Central memory CD4-positive, alpha-beta T cell (primary cell): ENCODE results near the gene ARID5B.

Experiments
- DNase-seq: peaks from one replicate; pipeline ENCODE4 v3.0.0; 2022

The ARID5B gene

GRCh38 chr10:61939902-61940301 lies 38.4 kb downstream of the ARID5B start:
- DNase-seq: no peak

DNA sequence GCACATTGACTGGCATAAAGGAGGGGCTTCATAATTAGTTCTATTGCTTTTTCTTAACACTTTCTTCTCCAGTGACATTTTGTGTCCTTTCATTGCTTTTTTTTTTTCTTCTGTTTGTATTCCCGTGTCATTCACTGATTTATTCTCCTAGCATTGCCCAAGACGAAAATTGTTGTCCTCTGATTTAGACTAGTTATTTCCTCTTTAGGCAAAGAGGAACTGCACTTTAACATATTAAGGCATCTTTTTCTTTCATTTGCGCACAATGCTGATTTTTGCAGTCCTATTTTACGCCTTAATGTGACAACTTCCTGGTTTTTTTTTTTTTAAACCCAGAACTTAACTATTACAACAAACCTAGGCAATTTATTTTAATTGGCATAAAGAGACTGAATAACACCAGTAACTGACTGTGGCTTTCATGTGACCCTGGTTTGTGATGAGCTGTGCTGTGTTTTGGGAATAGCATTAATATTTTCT lies 39.7 kb downstream of the ARID5B start:
- peak; percentile 16 for DNase-seq

DNA sequence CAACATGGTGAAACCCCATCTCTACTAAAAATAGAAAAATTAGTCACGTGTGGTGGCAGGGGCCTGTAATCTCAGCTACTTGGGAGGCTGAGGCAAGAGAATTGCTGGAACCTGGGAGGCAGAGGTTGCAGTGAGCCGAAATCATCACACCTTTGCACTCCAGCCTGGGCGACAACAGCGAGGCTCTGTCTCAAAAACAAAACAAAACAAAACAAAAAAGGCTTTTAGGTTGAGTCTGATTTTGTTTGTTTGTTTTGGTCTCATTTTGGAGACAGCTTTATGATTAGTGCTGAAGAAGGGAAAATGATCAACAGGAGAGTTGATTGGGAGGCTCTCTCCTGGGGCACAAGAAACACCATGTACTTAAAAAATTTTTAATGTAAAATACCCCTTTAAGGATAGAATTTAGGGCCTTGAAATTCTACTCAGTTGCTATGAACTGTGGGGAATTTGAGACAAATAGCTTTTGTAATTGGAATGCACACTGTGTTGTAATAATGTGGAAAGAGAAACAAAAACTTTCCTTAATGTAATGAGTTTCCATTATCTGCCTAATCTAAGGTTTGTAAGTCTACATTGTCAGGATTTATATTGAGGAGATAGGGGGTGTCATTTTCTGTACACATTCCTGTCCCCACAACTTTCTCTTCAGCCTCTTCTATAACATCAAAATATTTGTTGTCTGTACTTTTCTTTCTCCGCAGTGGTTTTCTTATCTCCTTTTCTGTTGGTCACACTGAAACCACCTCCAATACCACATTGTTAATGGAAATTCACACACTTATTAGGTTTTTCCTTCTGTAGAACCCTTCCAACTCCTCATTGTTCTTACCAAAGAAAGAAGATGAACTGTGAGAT lies 41.3 kb downstream of the ARID5B start:
- DNase-seq: peak; percentile 13

GRCh38 chr10:61943674-61944378 lies 42.3 kb downstream of the ARID5B start:
- DNase-seq: peak; percentile 52

- DNase-seq: no peak
These were observed 43.1 kb downstream of the ARID5B start for GRCh38 chr10:61944410-61945147.

GRCh38 chr10:61949687-61950086 lies 48.2 kb downstream of the ARID5B start:
- DNase-seq: no peak

GRCh38 chr10:61950449-61951143 lies 49.1 kb downstream of the ARID5B start:
- no peak for DNase-seq

- DNase-seq: no peak
These were observed 49.6 kb downstream of the ARID5B start for GRCh38 chr10:61951144-61951483.

DNA sequence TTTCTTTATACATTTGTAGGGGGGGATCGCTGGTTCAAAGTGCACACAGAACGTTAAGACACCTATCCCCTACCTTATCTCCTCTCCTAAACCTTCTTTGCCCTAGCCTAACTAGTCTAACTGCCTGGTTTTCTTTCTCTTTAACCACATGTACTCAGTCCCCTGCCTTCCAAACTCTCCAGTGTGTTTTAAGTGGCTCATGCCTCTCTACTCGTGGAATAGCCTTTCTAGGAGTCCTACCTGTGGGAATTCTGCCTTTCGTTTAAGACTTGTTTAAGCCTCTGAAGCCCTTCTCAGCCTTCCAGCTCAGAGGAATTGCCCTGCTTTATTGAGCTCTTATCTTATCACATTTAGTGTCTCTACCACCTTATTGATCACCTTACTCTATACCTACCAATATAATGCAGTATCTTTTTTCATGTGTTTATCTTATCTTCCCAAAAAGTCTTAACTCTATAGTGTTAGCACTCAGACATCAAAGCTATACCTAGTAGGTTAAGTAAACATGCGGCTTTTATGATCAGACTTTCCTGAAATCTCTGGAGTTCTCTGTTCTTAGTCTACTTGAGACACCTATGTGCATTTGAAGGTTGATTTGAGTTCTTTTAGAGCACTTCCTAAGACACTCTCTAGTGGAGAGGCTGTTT lies 50.7 kb downstream of the ARID5B start:
- DNase-seq: no peak

DNA sequence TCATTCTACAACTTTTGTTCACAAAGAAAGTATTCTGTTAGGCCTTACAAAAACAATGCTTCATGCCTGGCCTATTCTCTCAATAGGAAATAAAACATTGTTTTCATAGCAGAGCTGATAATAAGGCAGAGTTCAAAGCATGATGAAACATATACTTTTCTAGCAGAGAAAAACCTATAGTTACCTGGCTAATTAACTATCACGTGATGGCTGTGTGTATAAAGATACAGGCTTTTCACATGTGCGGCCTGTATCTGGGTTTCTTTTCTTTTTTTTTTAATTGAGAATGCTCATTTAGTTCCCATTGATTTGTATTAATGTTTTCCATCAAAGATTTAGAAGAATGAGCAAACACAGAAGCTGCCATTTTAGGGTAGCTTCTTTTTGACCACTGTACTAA lies 51.7 kb downstream of the ARID5B start:
- DNase-seq: no peak

DNA sequence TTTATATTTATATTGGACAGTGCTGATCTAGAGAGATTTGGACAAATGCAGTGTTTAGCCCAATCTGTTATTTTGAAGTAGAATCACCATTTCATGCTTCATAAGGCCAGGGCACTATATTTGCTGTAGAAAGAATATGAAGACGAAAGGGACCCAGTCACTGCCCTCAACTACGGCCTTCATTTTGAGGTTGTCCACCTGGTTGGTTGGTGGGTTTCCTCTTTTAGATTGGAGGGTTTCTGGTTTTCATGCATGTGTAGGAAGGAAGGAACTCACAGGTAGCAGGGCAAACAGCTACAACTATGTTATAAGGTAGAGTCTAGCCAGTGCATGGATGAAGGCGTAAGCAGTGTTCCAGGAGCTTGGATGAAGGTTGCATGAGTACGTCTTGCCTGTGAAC lies 56.3 kb downstream of the ARID5B start:
- no peak for DNase-seq

- DNase-seq: no peak
These were observed 56.8 kb downstream of the ARID5B start for GRCh38 chr10:61958311-61958710.

DNA sequence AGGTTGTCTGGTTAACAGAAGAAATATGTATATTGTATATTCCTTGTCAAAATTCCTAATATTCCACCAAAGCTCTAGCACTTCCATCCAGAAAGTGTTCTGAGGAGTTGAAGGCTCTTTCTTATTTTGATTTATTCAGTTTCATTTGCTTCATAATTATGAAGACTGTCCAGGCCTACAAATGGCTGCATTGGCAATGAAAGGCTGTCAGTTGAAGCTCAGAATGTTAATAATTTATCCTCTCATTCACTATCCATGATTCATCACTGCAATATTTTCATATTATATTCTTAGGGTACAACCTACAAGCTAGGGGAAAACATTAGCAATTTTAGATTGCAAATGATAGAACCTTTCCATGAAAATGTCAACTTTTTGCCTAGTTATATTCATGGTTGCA lies 57.3 kb downstream of the ARID5B start:
- DNase-seq: no peak

GRCh38 chr10:61959814-61960213 lies 58.3 kb downstream of the ARID5B start:
- DNase-seq: no peak

GRCh38 chr10:61960396-61961120 lies 59.1 kb downstream of the ARID5B start:
- DNase-seq: no peak

DNA sequence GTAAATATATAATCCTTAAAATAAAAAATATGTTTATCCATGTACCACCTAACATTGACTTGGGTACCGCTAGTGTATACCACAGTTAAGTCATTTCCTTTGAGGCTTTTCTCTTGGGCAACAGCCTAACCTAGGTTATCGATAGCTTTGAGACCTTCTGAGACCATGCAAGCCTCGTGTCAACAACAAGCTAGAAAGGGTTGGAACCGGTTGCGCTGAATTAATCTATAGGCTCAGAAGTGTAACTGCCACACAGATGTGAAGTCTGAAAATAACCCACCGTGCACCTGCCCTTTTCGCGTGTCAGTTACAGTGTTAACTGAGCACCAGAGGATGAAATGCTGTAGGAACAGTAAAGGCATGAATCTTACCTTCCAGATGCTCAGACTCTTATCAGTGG lies 59.8 kb downstream of the ARID5B start:
- peak; percentile 27 for DNase-seq

- DNase-seq: no peak
These were observed 61.5 kb downstream of the ARID5B start for GRCh38 chr10:61962971-61963370.

GRCh38 chr10:61963669-61964058 lies 62.2 kb downstream of the ARID5B start:
- DNase-seq: no peak

- no peak for DNase-seq
These were observed 62.7 kb downstream of the ARID5B start for GRCh38 chr10:61964059-61964709.

- no peak for DNase-seq
These were observed 63.6 kb downstream of the ARID5B start for GRCh38 chr10:61964949-61965702.
